ENCODE measurements around the gene TFIP11.

GRCh38 chr22:26512149-26512793 lies at the start of gene TFIP11:
- peak; percentile 64 for TF ChIP-seq MBD2 (IDR thresholded peaks at IDR 0.05; ENCODE audit: borderline replicate concordance, low read depth)
- TF ChIP-seq HNRNPK (IDR thresholded peaks at IDR 0.05; ENCODE audit: low read depth, low read length, poor library complexity, severe bottlenecking): no peak
- no peak for TF ChIP-seq ZZZ3 (IDR thresholded peaks at IDR 0.05)
